GM12878 (cell line): ENCODE results near the gene MOV10L1. TPM values are rescaled to one million over a fixed set of nuclear protein-coding genes. Genes with fewer than 3 reads are reported as not detected.

ENCODE experiments used
- ATAC-seq: fragments of 200-7000 bp; cut with Tn5 transposase; 3 replicates; pipeline ENCODE4 v1.9.1; 2020; ENCODE audit warnings: mild to moderate bottlenecking, moderate library complexity
- BruUV-seq: library from RNA; stranded (reverse); fragments of 400-500 nt; replicated peaks from 2 replicates; lab custom pipeline; 2021; lab: Mats Ljungman, UMichigan
- CTCF ChIA-PET: fragments of 300-600 bp; sonication (Branson Sonifier 250); formaldehyde crosslinking; extraction: SDS; loops from one replicate; lab custom pipeline; 2021; ENCODE audit warnings: inconsistent platforms; lab: Yijun Ruan, JAX
- POLR2A ChIA-PET: fragments of 350-600 bp; formaldehyde crosslinking; extraction: SDS; loops from one replicate; lab custom pipeline; 2021; ENCODE audit warnings: inconsistent platforms; lab: Charles Lee
- RAD21 ChIA-PET: fragments of 300-600 bp; sonication (Branson Sonifier 250); formaldehyde crosslinking; loops from one replicate; lab custom pipeline; 2023; ENCODE audit warnings: antibody characterized with exemption; ENCODE audit not compliant: unreplicated experiment; lab: Charles Lee
- SMC1A ChIA-PET: fragments of 300-600 bp; sonication (Branson Sonifier 250); formaldehyde crosslinking; loops from one replicate; lab custom pipeline; 2023; ENCODE audit not compliant: unreplicated experiment, uncharacterized antibody; lab: Charles Lee
- DNase-seq: peaks from one replicate; pipeline ENCODE4 v3.0.0-alpha.2; 2011; ENCODE audit warnings: low read depth, low spot score
- FAIRE-seq: peaks from 3 replicates; lab custom pipeline; 2011; peaks lifted over from hg19 to GRCh38; lab: Jason Lieb, UNC
- H2AFZ ChIP-seq: 2 replicates; pipeline ENCODE4 v1.6.0; 2011; ENCODE audit warnings: low read depth, low read length, control low read depth; ENCODE audit not compliant: control insufficient read depth
- H3K27ac ChIP-seq: 2 replicates; pipeline ENCODE4 v1.5.1; 2011; ENCODE audit warnings: control low read depth; ENCODE audit not compliant: control insufficient read depth, insufficient read depth
- H3K27me3 ChIP-seq, 2 experiments: replicated peaks in 1 of 2; 2 replicates each; pipeline versions ENCODE4 v1.6.0 to v1.6.1; 2011; ENCODE audit warnings: low read length in 1 of 2; ENCODE audit not compliant: control insufficient read depth in 2 of 2, insufficient read depth in 2 of 2
- H3K36me3 ChIP-seq, 2 experiments: 2 replicates each; pipeline ENCODE4 v1.5.1; 2011; ENCODE audit warnings: low read length in 1 of 2; ENCODE audit not compliant: control insufficient read depth in 2 of 2, insufficient read depth in 2 of 2
- H3K4me1 ChIP-seq: 2 replicates; pipeline ENCODE4 v1.6.1; 2011; ENCODE audit warnings: mild to moderate bottlenecking, low read length, moderate library complexity, mixed read lengths; ENCODE audit not compliant: control insufficient read depth, insufficient read depth
- H3K4me2 ChIP-seq: 2 replicates; pipeline ENCODE4 v1.6.0; 2011; ENCODE audit warnings: control low read depth; ENCODE audit not compliant: control insufficient read depth, insufficient read depth
- H3K4me3 ChIP-seq: fragments of 200-600 bp; sonication (generic); 2 replicates; pipeline ENCODE4 v1.5.1; 2016
- H3K79me2 ChIP-seq: 2 replicates; pipeline ENCODE4 v1.6.0; 2011; ENCODE audit warnings: low read length; ENCODE audit not compliant: control insufficient read depth, insufficient read depth
- H3K9ac ChIP-seq: 2 replicates; pipeline ENCODE4 v1.8.0; 2011; ENCODE audit warnings: low read length, control low read depth, mixed read lengths; ENCODE audit not compliant: control insufficient read depth, insufficient read depth
- H3K9me3 ChIP-seq: replicated peaks from 3 replicates; pipeline ENCODE4 v1.5.1; 2011; ENCODE audit warnings: mild to moderate bottlenecking, low read length; ENCODE audit not compliant: control insufficient read depth, insufficient read depth
- H4K20me1 ChIP-seq: 2 replicates; pipeline ENCODE4 v1.6.0; 2011; ENCODE audit not compliant: control insufficient read depth, insufficient read depth
- CREB1 ChIP-seq: IDR thresholded peaks from 2 replicates; pipeline ENCODE4 v1.6.1; 2012; ENCODE audit warnings: low read depth, mild to moderate bottlenecking, inconsistent platforms
- NFYB ChIP-seq: IDR thresholded peaks from 2 replicates; pipeline ENCODE4 v1.6.1; 2011; ENCODE audit warnings: low read depth, mild to moderate bottlenecking, low read length, improper control_type of control experiment, moderate library complexity; ENCODE audit not compliant: insufficient read depth
- NR2C1 ChIP-seq: fragments of 450-650 bp; IDR thresholded peaks from 2 replicates; pipeline ENCODE4 v1.6.1; 2017; ENCODE audit warnings: antibody characterized with exemption, mild to moderate bottlenecking, moderate library complexity
- NRF1 ChIP-seq: conservative IDR thresholded peaks from 2 replicates; pipeline ENCODE4 v1.6.1; 2011; ENCODE audit warnings: mild to moderate bottlenecking, low read depth, low read length, improper control_type of control experiment
- POLR2AphosphoS2 ChIP-seq: IDR thresholded peaks from 2 replicates; pipeline ENCODE4 v1.6.1; 2011; ENCODE audit warnings: low read depth, mild to moderate bottlenecking, low read length, improper control_type of control experiment, moderate library complexity
- SIN3A ChIP-seq: IDR thresholded peaks from 2 replicates; pipeline ENCODE4 v1.6.1; 2012; ENCODE audit warnings: low read depth, low read length, improper control_type of control experiment
- SP1 ChIP-seq: IDR thresholded peaks from one replicate; pipeline ENCODE4 v1.6.1; 2011; ENCODE audit warnings: low read depth, low read length
- TAF1 ChIP-seq: IDR thresholded peaks from 2 replicates; pipeline ENCODE4 v1.6.1; 2011; ENCODE audit warnings: mild to moderate bottlenecking, low read depth, low read length, borderline replicate concordance
- ZNF622 ChIP-seq: fragments of 450-650 bp; IDR thresholded peaks from 2 replicates; pipeline ENCODE4 v1.6.1; 2017; ENCODE audit warnings: mild to moderate bottlenecking, inconsistent platforms
- WGBS: methylation state at CpG from one replicate; pipeline ENCODE4 v1.1.6; 2016; ENCODE audit warnings: low lambda C conversion rate; ENCODE audit not compliant: insufficient replicate concordance, insufficient coverage; ENCODE audit errors: missing lambda C conversion rate; 5-methylcytosine and 5-hydroxymethylcytosine counted together
- in situ Hi-C: fragments of 300-500 bp; cut with MboI; formaldehyde crosslinking; loops from 9 replicates; pipeline ENCODE4 v1.14.3; 2018; ENCODE audit warnings: mixed read lengths
- intact Hi-C: fragments of 100-400 bp; cut with micrococcal nuclease; formaldehyde crosslinking; loops from one replicate; pipeline ENCODE4 v1.14.2; 2022; ENCODE audit not compliant: unreplicated experiment
- polyA plus RNA-seq, 11 experiments: library from polyadenylated mRNA; depleted of rRNA in 4 of 11; unstranded in 6 of 11; stranded (reverse) in 5 of 11; fragments of >200 nt; fragmentation: Nextera tagmentation in 4 of 11; fragmentation: Illumina TruSeq in 1 of 11; extraction: Ambion mirVana in 4 of 11; extraction: Trizol in 1 of 11; gene quantifications; 1 replicate in 1 of 11; 2 replicates in 10 of 11; pipeline versions ENCODE4 v1.2.1 to v1.2.3, GENCODE V29; 2011 to 2016; ENCODE audit warnings: inconsistent platforms in 2 of 11, missing spikeins in 2 of 11, low read depth in 1 of 11
- total RNA-seq, 4 experiments: library from RNA; depleted of rRNA in 3 of 4; stranded (reverse); fragments of >200 nt in 3 of 4; fragmentation: Illumina TruSeq in 1 of 4; extraction: Trizol in 1 of 4; gene quantifications; 2 replicates each; pipeline versions ENCODE4 v1.2.1 to v1.2.3, GENCODE V29; 2013 to 2021
- TF ChIP-seq, protein P1 (sequence below): fragments of 450-650 bp; IDR thresholded peaks from 2 replicates; pipeline ENCODE4 v1.6.1; 2017; ENCODE audit warnings: borderline replicate concordance
- TF ChIP-seq, protein P2 (sequence below): fragments of 450-650 bp; IDR thresholded peaks from 2 replicates; pipeline ENCODE4 v1.6.1; 2017; ENCODE audit warnings: mild to moderate bottlenecking
- TF ChIP-seq, protein P3 (sequence below): fragments of 450-650 bp; IDR thresholded peaks from 2 replicates; pipeline ENCODE4 v1.6.1; 2017; ENCODE audit warnings: mild to moderate bottlenecking, moderate library complexity
- TF ChIP-seq, protein P4 (sequence below): fragments of 150-350 bp; IDR thresholded peaks from 2 replicates; pipeline ENCODE4 v1.6.1; 2016; ENCODE audit warnings: low read depth, low read length

Gene MOV10L1
- total and polyA plus RNA-seq, 10 of the 15 experiments (the other 5 are each of a cell fraction or from before 2014, with no cell fraction given) = 0.22 TPM; not detected in 9

DNA sequence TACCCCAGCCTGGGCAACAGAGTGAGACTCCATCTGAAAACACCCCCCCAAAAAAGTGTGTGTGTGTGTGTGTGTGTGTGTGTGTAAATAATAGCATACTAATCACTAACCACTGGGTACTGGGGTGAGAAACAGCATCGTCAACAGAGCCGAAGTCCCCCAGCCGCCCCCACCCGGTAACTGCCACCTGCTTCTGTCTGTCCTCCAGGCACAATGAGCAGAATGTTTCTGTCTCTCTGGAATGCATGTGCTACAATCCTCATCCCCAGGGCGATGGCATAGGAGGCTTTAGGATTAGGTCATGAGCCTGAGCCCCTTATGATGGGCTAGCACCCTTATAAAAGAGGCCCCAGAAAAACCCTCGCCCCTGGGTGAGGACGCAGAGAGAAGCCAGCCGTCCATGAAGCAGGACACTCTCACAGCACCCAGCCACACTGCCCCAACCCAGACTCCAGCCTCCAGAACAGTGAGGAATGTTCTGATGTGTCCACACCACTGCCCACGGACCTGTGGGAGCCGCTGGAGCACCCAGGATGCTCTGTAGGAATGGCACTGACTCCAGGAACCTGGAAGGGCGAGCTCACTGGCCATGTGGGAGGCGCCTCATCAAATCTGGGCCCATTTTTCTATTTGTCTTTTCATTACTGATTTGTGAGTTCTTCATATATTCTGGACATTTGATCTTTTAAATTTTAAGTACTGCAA is 41.6 kb upstream of the MOV10L1 start:
- no peak for DNase-seq
- CTCF ChIA-PET = no interaction called here

More for the DNA sequence above, 41.6 kb upstream of the MOV10L1 start:
- intact Hi-C loops = no loop called here
- H3K4me3 ChIP-seq = no peak overlapping the region
- no peak overlapping the region for H3K27ac ChIP-seq
- RAD21 ChIA-PET = no interaction called here
- in situ Hi-C loops = loop anchor here (25.0 kb wide), 1 partner anchor 711 kb away; no protein-coding TSS in a partner anchor
- no peak for TF ChIP-seq ZNF622
- TF ChIP-seq CREB1 = no peak
- no peak for TF ChIP-seq NR2C1
- TF ChIP-seq, protein P1, sequence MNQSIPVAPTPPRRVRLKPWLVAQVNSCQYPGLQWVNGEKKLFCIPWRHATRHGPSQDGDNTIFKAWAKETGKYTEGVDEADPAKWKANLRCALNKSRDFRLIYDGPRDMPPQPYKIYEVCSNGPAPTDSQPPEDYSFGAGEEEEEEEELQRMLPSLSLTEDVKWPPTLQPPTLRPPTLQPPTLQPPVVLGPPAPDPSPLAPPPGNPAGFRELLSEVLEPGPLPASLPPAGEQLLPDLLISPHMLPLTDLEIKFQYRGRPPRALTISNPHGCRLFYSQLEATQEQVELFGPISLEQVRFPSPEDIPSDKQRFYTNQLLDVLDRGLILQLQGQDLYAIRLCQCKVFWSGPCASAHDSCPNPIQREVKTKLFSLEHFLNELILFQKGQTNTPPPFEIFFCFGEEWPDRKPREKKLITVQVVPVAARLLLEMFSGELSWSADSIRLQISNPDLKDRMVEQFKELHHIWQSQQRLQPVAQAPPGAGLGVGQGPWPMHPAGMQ = no peak
- no peak for TF ChIP-seq POLR2AphosphoS2
- TF ChIP-seq, protein P2, sequence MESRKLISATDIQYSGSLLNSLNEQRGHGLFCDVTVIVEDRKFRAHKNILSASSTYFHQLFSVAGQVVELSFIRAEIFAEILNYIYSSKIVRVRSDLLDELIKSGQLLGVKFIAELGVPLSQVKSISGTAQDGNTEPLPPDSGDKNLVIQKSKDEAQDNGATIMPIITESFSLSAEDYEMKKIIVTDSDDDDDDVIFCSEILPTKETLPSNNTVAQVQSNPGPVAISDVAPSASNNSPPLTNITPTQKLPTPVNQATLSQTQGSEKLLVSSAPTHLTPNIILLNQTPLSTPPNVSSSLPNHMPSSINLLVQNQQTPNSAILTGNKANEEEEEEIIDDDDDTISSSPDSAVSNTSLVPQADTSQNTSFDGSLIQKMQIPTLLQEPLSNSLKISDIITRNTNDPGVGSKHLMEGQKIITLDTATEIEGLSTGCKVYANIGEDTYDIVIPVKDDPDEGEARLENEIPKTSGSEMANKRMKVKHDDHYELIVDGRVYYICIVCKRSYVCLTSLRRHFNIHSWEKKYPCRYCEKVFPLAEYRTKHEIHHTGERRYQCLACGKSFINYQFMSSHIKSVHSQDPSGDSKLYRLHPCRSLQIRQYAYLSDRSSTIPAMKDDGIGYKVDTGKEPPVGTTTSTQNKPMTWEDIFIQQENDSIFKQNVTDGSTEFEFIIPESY = no peak
- TF ChIP-seq SIN3A = no peak
- TF ChIP-seq, protein P3, sequence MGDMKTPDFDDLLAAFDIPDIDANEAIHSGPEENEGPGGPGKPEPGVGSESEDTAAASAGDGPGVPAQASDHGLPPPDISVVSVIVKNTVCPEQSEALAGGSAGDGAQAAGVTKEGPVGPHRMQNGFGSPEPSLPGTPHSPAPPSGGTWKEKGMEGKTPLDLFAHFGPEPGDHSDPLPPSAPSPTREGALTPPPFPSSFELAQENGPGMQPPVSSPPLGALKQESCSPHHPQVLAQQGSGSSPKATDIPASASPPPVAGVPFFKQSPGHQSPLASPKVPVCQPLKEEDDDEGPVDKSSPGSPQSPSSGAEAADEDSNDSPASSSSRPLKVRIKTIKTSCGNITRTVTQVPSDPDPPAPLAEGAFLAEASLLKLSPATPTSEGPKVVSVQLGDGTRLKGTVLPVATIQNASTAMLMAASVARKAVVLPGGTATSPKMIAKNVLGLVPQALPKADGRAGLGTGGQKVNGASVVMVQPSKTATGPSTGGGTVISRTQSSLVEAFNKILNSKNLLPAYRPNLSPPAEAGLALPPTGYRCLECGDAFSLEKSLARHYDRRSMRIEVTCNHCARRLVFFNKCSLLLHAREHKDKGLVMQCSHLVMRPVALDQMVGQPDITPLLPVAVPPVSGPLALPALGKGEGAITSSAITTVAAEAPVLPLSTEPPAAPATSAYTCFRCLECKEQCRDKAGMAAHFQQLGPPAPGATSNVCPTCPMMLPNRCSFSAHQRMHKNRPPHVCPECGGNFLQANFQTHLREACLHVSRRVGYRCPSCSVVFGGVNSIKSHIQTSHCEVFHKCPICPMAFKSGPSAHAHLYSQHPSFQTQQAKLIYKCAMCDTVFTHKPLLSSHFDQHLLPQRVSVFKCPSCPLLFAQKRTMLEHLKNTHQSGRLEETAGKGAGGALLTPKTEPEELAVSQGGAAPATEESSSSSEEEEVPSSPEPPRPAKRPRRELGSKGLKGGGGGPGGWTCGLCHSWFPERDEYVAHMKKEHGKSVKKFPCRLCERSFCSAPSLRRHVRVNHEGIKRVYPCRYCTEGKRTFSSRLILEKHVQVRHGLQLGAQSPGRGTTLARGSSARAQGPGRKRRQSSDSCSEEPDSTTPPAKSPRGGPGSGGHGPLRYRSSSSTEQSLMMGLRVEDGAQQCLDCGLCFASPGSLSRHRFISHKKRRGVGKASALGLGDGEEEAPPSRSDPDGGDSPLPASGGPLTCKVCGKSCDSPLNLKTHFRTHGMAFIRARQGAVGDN = no peak
- TF ChIP-seq TAF1 = no peak
- TF ChIP-seq NFYB = no peak
- TF ChIP-seq, protein P4, sequence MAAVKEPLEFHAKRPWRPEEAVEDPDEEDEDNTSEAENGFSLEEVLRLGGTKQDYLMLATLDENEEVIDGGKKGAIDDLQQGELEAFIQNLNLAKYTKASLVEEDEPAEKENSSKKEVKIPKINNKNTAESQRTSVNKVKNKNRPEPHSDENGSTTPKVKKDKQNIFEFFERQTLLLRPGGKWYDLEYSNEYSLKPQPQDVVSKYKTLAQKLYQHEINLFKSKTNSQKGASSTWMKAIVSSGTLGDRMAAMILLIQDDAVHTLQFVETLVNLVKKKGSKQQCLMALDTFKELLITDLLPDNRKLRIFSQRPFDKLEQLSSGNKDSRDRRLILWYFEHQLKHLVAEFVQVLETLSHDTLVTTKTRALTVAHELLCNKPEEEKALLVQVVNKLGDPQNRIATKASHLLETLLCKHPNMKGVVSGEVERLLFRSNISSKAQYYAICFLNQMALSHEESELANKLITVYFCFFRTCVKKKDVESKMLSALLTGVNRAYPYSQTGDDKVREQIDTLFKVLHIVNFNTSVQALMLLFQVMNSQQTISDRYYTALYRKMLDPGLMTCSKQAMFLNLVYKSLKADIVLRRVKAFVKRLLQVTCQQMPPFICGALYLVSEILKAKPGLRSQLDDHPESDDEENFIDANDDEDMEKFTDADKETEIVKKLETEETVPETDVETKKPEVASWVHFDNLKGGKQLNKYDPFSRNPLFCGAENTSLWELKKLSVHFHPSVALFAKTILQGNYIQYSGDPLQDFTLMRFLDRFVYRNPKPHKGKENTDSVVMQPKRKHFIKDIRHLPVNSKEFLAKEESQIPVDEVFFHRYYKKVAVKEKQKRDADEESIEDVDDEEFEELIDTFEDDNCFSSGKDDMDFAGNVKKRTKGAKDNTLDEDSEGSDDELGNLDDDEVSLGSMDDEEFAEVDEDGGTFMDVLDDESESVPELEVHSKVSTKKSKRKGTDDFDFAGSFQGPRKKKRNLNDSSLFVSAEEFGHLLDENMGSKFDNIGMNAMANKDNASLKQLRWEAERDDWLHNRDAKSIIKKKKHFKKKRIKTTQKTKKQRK = no peak
- TF ChIP-seq NRF1 = no peak
- TF ChIP-seq SP1 = no peak
- H3K79me2 ChIP-seq = no peaks in the 10 kb centered on the region
- H2AFZ ChIP-seq = no peak overlapping the region
- H3K9me3 ChIP-seq = no peaks in the 10 kb centered on the region; the same call in 2 of the 3 replicates
- H3K27me3 ChIP-seq = no peaks in the 10 kb centered on the region; a peak in 2 of 4 replicates
- ATAC-seq = no peak
- H4K20me1 ChIP-seq = no peaks in the 10 kb centered on the region
- WGBS = 10% methylated on average over 12 of the region's 12 CpGs
- POLR2A ChIA-PET = no interaction called here
- H3K9ac ChIP-seq = no peak overlapping the region
- no peaks in the 10 kb centered on the region for H3K36me3 ChIP-seq
- FAIRE-seq = no peak
- BruUV-seq = no TSS peak
- SMC1A ChIA-PET = no interaction called here
- no peak overlapping the region for H3K4me2 ChIP-seq
- H3K4me1 ChIP-seq = no peaks in the 10 kb centered on the region
